Measurements from ENCODE around the gene SPSB1.

SPSB1 gene

GRCh38 chr1:9417695-9418094 lies 125.0 kb downstream of the SPSB1 start:
- TF ChIP-seq CTCF (conservative IDR thresholded peaks at IDR 0.05; ENCODE audit: low read depth, low read length), result no peak
- no peak for DNase-seq (ENCODE audit: low read depth)
- H3K4me3 ChIP-seq (ENCODE audit: low read depth, low read length), result no peak overlapping the region

- TF ChIP-seq CTCF (conservative IDR thresholded peaks at IDR 0.05; ENCODE audit: low read depth, low read length), result no peak
- DNase-seq (ENCODE audit: low read depth), result no peak
- H3K4me3 ChIP-seq (ENCODE audit: low read depth, low read length), result no peak overlapping the region
Observed at GRCh38 chr1:9418851-9419250, 126.2 kb downstream of the SPSB1 start.
